Measurements from ENCODE around the gene BCAS4.

DNA sequence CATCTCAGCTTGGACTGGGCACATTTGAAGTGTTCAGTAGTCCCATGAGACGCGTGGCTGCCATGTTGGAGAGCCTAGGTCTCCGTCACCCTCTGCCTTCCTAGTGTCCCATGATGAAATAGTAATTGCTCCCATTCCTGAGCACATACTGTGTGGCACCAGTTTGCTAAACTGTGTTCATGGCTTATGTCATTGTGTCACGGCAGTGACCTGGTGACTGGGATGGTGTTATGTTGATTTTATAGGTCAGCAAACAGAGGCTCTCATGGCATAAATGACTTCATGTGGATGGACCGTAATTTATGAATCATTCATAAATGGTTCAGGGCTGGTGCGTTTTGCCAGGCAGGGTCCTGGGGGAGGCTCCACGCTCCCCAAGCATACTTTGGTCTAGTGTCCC lies 3.8 kb downstream of the BCAS4 start:
- TF ChIP-seq, protein P1, sequence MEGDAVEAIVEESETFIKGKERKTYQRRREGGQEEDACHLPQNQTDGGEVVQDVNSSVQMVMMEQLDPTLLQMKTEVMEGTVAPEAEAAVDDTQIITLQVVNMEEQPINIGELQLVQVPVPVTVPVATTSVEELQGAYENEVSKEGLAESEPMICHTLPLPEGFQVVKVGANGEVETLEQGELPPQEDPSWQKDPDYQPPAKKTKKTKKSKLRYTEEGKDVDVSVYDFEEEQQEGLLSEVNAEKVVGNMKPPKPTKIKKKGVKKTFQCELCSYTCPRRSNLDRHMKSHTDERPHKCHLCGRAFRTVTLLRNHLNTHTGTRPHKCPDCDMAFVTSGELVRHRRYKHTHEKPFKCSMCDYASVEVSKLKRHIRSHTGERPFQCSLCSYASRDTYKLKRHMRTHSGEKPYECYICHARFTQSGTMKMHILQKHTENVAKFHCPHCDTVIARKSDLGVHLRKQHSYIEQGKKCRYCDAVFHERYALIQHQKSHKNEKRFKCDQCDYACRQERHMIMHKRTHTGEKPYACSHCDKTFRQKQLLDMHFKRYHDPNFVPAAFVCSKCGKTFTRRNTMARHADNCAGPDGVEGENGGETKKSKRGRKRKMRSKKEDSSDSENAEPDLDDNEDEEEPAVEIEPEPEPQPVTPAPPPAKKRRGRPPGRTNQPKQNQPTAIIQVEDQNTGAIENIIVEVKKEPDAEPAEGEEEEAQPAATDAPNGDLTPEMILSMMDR (conservative IDR thresholded peaks at IDR 0.05; ENCODE audit: low read depth in 2 of 2) = no peak
- TF ChIP-seq EZH2phosphoT487 (IDR thresholded peaks at IDR 0.05; ENCODE audit: unreplicated experiment) (no peak), POLR2AphosphoS5 (IDR thresholded peaks at IDR 0.05; ENCODE audit: low read depth) (no peak), EZH2 (IDR thresholded peaks at IDR 0.05; ENCODE audit: low read depth, unreplicated experiment) (no peak), JUNB (IDR thresholded peaks at IDR 0.05; ENCODE audit: unreplicated experiment) (no peak), STAT1 (IDR thresholded peaks at IDR 0.05; ENCODE audit: unreplicated experiment) (no peak), CREB1 (CRISPR knock-in tag; IDR thresholded peaks at IDR 0.05; ENCODE audit: low read depth) (no peak)
- TF ChIP-seq, protein P2, sequence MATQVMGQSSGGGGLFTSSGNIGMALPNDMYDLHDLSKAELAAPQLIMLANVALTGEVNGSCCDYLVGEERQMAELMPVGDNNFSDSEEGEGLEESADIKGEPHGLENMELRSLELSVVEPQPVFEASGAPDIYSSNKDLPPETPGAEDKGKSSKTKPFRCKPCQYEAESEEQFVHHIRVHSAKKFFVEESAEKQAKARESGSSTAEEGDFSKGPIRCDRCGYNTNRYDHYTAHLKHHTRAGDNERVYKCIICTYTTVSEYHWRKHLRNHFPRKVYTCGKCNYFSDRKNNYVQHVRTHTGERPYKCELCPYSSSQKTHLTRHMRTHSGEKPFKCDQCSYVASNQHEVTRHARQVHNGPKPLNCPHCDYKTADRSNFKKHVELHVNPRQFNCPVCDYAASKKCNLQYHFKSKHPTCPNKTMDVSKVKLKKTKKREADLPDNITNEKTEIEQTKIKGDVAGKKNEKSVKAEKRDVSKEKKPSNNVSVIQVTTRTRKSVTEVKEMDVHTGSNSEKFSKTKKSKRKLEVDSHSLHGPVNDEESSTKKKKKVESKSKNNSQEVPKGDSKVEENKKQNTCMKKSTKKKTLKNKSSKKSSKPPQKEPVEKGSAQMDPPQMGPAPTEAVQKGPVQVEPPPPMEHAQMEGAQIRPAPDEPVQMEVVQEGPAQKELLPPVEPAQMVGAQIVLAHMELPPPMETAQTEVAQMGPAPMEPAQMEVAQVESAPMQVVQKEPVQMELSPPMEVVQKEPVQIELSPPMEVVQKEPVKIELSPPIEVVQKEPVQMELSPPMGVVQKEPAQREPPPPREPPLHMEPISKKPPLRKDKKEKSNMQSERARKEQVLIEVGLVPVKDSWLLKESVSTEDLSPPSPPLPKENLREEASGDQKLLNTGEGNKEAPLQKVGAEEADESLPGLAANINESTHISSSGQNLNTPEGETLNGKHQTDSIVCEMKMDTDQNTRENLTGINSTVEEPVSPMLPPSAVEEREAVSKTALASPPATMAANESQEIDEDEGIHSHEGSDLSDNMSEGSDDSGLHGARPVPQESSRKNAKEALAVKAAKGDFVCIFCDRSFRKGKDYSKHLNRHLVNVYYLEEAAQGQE (IDR thresholded peaks at IDR 0.05; ENCODE audit: unreplicated experiment) = no peak

All from GM23338 (cell line).